Right renal pelvis (tissue), 4 donors: Measurements from ENCODE around the gene HMGXB3. TPM values are rescaled to one million over a fixed set of nuclear protein-coding genes. Genes with fewer than 3 reads are reported as not detected.
"Not testable (repeated sequence)": the region's sequence is repeated elsewhere in the genome, so short reads cannot be mapped to it uniquely, and the experiment has no call there.

Experiments used
- DNase-seq, 4 donors: peaks; one replicate each; pipeline ENCODE4 v3.0.0-alpha.2; 2013; ENCODE audit warnings: low read depth in 4 of 4, low spot score in 3 of 4, missing footprints in 1 of 4
- polyA plus RNA-seq, 4 donors: library from polyadenylated mRNA; unstranded; fragments of 120-200 nt; gene quantifications; one replicate each; pipeline ENCODE4 v1.2.1, GENCODE V29; 2013; ENCODE audit not compliant: insufficient read length in 4 of 4

HMGXB3 gene
- polyA plus RNA-seq, 4 donors = 26.3 to 34.0 (median 29.9) TPM

- no peak for DNase-seq
These were observed 19.7 kb downstream of the HMGXB3 start for GRCh38 chr5:150020249-150020648.

- no peak for DNase-seq
These were observed 21.1 kb downstream of the HMGXB3 start for GRCh38 chr5:150021491-150022157.

- no peak for DNase-seq
These were observed 21.6 kb downstream of the HMGXB3 start for GRCh38 chr5:150022158-150022531.

GRCh38 chr5:150022681-150023080 is 22.1 kb downstream of the HMGXB3 start:
- no peak for DNase-seq

- DNase-seq = no peak
These were observed 22.6 kb downstream of the HMGXB3 start for GRCh38 chr5:150023136-150023535.

GRCh38 chr5:150024346-150024984 is 23.9 kb downstream of the HMGXB3 start:
- no peak for DNase-seq

- DNase-seq = no peak
These were observed 26.2 kb downstream of the HMGXB3 start for GRCh38 chr5:150026682-150027172.

GRCh38 chr5:150028047-150028446 is 27.5 kb downstream of the HMGXB3 start:
- DNase-seq = not testable (repeated sequence)

GRCh38 chr5:150033334-150033733 is 32.8 kb downstream of the HMGXB3 start:
- DNase-seq = no peak

- DNase-seq = no peak
These were observed 34.1 kb downstream of the HMGXB3 start for GRCh38 chr5:150034662-150035061.

- DNase-seq = no peak
These were observed 34.8 kb downstream of the HMGXB3 start for GRCh38 chr5:150035139-150035895.

- DNase-seq = no peak
These were observed 36.0 kb downstream of the HMGXB3 start for GRCh38 chr5:150036513-150036912.

GRCh38 chr5:150038547-150038946 is 38.0 kb downstream of the HMGXB3 start:
- DNase-seq = no peak

GRCh38 chr5:150042459-150042858 is 41.9 kb downstream of the HMGXB3 start:
- no peak for DNase-seq

GRCh38 chr5:150043657-150044328 is 43.3 kb downstream of the HMGXB3 start:
- DNase-seq = no peak

- no peak for DNase-seq
These were observed 43.8 kb downstream of the HMGXB3 start for GRCh38 chr5:150044329-150044681.

GRCh38 chr5:150044712-150045111 is 44.2 kb downstream of the HMGXB3 start:
- no peak for DNase-seq

GRCh38 chr5:150045549-150045948 is 45.0 kb downstream of the HMGXB3 start:
- no peak for DNase-seq

GRCh38 chr5:150046031-150046430 is 45.5 kb downstream of the HMGXB3 start:
- no peak for DNase-seq

- DNase-seq = not testable (repeated sequence)
These were observed 49.8 kb downstream of the HMGXB3 start for GRCh38 chr5:150050172-150050811.
